ENCODE measurements around the gene SLC39A11. TPM values are rescaled to one million over a fixed set of nuclear protein-coding genes. Genes with fewer than 3 reads are reported as not detected.
A peak's percentile ranks its signal among the peaks of the same experiment; 100 is the strongest.

Gene SLC39A11
- total and polyA plus RNA-seq, 2 of the 13 experiments (the other 11 are each of a cell fraction or from before 2014, with no cell fraction given), result 17.2 to 31.5 TPM

DNA sequence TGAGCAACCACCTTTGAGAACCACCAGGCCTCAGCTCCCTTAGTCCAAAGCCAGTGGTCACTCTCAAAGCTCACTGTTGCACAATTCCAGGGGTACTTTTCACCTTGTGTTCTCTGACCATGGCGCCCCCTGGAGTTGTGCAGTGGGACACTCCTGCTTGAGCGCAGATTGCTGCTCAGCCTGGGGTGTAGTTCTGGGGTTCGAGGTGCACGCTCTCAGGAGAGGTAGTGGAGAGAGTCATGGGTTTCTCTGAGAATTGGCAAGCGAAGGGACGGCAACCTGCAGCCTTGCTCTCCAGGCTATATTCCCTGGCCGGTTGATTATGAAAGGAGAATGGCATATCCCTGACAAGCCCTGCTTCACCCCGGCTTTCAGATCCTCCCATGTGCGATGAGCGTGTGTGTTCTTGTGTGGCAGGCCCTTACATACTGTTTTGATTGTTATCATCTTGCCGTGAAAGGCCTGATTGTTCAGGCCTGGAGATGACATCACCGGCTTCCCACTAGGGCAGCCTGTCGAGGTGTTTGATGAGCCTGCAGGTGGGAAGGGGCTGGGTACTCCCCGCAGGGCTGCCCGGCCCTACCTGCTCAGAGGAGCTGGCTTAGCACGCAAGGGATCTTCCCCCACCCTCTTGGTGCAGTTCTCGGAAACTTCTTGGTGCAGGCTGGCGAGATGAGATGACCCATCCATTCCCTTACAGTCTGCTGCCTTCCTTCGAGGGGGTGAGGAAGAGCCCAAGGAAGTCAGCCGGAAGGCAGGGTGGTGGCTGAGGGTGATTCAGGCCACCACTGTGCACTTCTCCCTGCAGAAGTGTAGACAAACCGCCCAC is 431.2 kb downstream of the SLC39A11 start (continued):
- TF ChIP-seq, protein P1, sequence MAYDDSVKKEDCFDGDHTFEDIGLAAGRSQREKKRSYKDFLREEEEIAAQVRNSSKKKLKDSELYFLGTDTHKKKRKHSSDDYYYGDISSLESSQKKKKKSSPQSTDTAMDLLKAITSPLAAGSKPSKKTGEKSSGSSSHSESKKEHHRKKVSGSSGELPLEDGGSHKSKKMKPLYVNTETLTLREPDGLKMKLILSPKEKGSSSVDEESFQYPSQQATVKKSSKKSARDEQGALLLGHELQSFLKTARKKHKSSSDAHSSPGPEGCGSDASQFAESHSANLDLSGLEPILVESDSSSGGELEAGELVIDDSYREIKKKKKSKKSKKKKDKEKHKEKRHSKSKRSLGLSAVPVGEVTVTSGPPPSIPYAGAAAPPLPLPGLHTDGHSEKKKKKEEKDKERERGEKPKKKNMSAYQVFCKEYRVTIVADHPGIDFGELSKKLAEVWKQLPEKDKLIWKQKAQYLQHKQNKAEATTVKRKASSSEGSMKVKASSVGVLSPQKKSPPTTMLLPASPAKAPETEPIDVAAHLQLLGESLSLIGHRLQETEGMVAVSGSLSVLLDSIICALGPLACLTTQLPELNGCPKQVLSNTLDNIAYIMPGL (CRISPR knock-in tag; IDR thresholded peaks at IDR 0.05; ENCODE audit: borderline replicate concordance in 1 of 2, low read depth in 1 of 2), result peak; percentile 18 to 48; a peak in 2 of 4 replicates
- TF ChIP-seq, protein P2, sequence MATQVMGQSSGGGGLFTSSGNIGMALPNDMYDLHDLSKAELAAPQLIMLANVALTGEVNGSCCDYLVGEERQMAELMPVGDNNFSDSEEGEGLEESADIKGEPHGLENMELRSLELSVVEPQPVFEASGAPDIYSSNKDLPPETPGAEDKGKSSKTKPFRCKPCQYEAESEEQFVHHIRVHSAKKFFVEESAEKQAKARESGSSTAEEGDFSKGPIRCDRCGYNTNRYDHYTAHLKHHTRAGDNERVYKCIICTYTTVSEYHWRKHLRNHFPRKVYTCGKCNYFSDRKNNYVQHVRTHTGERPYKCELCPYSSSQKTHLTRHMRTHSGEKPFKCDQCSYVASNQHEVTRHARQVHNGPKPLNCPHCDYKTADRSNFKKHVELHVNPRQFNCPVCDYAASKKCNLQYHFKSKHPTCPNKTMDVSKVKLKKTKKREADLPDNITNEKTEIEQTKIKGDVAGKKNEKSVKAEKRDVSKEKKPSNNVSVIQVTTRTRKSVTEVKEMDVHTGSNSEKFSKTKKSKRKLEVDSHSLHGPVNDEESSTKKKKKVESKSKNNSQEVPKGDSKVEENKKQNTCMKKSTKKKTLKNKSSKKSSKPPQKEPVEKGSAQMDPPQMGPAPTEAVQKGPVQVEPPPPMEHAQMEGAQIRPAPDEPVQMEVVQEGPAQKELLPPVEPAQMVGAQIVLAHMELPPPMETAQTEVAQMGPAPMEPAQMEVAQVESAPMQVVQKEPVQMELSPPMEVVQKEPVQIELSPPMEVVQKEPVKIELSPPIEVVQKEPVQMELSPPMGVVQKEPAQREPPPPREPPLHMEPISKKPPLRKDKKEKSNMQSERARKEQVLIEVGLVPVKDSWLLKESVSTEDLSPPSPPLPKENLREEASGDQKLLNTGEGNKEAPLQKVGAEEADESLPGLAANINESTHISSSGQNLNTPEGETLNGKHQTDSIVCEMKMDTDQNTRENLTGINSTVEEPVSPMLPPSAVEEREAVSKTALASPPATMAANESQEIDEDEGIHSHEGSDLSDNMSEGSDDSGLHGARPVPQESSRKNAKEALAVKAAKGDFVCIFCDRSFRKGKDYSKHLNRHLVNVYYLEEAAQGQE (IDR thresholded peaks at IDR 0.05; ENCODE audit: borderline replicate concordance in 1 of 2, low read depth in 1 of 2, low read length in 2 of 2), result no peak
- TF ChIP-seq GATA4 (IDR thresholded peaks at IDR 0.05; ENCODE audit: borderline replicate concordance, low read depth), result peak; percentile 55; the same call in 1 of the 2 replicates
- peak; percentile 69; the same call in 1 of the 2 replicates for TF ChIP-seq ZNF891 (CRISPR knock-in tag; IDR thresholded peaks at IDR 0.05)
- TF ChIP-seq, protein P3, sequence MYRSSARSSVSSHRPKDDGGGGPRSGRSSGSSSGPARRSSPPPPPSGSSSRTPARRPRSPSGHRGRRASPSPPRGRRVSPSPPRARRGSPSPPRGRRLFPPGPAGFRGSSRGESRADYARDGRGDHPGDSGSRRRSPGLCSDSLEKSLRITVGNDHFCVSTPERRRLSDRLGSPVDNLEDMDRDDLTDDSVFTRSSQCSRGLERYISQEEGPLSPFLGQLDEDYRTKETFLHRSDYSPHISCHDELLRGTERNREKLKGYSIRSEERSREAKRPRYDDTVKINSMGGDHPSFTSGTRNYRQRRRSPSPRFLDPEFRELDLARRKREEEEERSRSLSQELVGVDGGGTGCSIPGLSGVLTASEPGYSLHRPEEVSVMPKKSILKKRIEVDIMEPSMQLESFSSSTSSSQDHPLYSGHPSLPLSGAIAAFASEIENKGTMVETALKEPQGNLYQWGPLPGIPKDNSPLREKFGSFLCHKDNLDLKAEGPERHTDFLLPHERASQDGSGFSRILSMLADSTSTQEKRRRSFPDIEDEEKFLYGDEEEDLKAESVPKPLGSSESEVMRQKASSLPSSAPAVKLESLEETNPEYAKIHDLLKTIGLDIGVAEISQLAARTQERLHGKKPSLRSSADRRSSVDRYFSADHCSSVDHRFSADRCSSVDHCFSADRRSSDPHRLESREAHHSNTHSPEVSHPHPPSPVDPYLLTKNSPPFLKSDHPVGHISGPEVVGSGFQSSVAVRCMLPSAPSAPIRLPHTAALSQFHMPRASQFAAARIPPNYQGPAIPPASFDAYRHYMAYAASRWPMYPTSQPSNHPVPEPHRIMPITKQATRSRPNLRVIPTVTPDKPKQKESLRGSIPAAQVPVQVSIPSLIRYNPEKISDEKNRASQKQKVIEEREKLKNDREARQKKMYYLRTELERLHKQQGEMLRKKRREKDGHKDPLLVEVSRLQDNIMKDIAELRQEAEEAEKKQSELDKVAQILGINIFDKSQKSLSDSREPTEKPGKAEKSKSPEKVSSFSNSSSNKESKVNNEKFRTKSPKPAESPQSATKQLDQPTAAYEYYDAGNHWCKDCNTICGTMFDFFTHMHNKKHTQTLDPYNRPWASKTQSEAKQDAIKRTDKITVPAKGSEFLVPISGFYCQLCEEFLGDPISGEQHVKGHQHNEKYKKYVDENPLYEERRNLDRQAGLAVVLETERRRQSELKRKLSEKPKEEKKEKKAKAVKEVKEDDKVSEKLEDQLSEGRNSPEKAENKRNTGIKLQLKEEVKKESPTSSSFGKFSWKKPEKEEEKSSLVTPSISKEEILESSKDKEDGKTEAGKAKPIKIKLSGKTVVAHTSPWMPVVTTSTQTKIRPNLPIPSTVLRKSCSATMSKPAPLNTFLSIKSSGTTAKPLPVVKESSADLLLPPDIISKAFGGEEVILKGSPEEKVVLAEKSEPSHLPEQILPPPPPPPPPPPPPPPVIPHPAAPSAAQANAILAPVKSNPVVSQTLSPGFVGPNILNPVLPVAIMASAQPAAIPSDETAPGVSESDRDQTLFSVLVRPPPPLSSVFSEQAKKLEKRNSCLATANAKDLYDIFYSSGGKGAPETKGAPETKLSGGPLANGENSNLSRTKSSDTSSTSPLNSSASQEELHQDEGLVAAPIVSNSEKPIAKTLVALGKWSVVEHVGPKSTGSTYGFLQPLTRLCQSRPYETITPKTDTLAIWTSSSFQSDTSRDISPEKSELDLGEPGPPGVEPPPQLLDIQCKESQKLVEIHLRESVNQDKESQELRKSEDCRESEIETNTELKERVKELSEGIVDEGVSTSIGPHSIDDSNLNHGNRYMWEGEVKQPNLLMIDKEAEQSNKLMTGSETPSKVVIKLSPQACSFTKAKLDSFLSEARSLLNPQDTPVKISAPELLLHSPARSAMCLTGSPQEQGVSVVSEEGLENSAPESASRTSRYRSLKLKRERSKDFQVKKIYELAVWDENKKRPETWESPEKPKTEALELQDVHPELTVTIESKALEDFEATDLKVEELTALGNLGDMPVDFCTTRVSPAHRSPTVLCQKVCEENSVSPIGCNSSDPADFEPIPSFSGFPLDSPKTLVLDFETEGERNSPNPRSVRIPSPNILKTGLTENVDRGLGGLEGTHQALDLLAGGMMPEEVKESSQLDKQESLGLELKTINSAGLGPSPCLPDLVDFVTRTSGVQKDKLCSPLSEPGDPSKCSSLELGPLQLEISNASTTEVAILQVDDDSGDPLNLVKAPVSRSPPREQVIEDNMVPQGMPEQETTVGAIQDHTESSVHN (CRISPR knock-in tag; IDR thresholded peaks at IDR 0.05), result no peak
- TF ChIP-seq SOX5 (CRISPR knock-in tag; IDR thresholded peaks at IDR 0.05; ENCODE audit: borderline replicate concordance), result peak; percentile 93
- peak; percentile 64; the same call in 1 of the 2 replicates for TF ChIP-seq HDAC2 (CRISPR knock-in tag; IDR thresholded peaks at IDR 0.05)
- TF ChIP-seq ZBTB38 (CRISPR knock-in tag; IDR thresholded peaks at IDR 0.05), result no peak
- TF ChIP-seq, protein P4, sequence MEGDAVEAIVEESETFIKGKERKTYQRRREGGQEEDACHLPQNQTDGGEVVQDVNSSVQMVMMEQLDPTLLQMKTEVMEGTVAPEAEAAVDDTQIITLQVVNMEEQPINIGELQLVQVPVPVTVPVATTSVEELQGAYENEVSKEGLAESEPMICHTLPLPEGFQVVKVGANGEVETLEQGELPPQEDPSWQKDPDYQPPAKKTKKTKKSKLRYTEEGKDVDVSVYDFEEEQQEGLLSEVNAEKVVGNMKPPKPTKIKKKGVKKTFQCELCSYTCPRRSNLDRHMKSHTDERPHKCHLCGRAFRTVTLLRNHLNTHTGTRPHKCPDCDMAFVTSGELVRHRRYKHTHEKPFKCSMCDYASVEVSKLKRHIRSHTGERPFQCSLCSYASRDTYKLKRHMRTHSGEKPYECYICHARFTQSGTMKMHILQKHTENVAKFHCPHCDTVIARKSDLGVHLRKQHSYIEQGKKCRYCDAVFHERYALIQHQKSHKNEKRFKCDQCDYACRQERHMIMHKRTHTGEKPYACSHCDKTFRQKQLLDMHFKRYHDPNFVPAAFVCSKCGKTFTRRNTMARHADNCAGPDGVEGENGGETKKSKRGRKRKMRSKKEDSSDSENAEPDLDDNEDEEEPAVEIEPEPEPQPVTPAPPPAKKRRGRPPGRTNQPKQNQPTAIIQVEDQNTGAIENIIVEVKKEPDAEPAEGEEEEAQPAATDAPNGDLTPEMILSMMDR (CRISPR knock-in tag; IDR thresholded peaks at IDR 0.05), result peak; percentile 78
- no peak for TF ChIP-seq HCFC1 (IDR thresholded peaks at IDR 0.05; ENCODE audit: low read depth, low read length)
- no peak for TF ChIP-seq KMT2A (CRISPR knock-in tag; IDR thresholded peaks at IDR 0.05)
- TF ChIP-seq ZFYVE20 (CRISPR knock-in tag; IDR thresholded peaks at IDR 0.05; ENCODE audit: borderline replicate concordance, low read depth), result no peak

Data from HepG2 (cell line).